Rectal smooth muscle tissue (tissue), 1 donor: ENCODE measurements around the gene ARHGAP9.
"Not testable (repeated sequence)": the region's sequence is repeated elsewhere in the genome, so short reads cannot be mapped to it uniquely, and the experiment has no call there.

Experiments used
- H3K27ac ChIP-seq: one replicate; pipeline ENCODE4 v1.7.0; 2013; ENCODE audit warnings: low read depth, low read length, inconsistent platforms
- H3K27me3 ChIP-seq: one replicate; pipeline ENCODE4 v1.7.0; 2013; ENCODE audit warnings: low read length; ENCODE audit not compliant: control insufficient read depth, insufficient read depth
- H3K36me3 ChIP-seq: one replicate; pipeline ENCODE4 v1.7.0; 2013; ENCODE audit warnings: low read length; ENCODE audit not compliant: control insufficient read depth, insufficient read depth
- H3K4me1 ChIP-seq: one replicate; pipeline ENCODE4 v1.7.0; 2013; ENCODE audit warnings: low read length; ENCODE audit not compliant: control insufficient read depth, insufficient read depth
- H3K4me3 ChIP-seq: one replicate; pipeline ENCODE4 v1.7.0; 2013; ENCODE audit warnings: low read length
- H3K9ac ChIP-seq: one replicate; pipeline ENCODE4 v1.7.0; 2013; ENCODE audit warnings: low read length

Gene ARHGAP9

GRCh38 chr12:57521525-57522010, 41.9 kb upstream of the ARHGAP9 start:
- Histone ChIP-seq H3K9ac (peak overlapping the region; percentile 82), H3K4me1 (peaks cover 45% of the 10 kb centered on the region), H3K27ac (peak overlapping the region; percentile 99), H3K4me3 (peak overlapping the region; percentile 63), H3K27me3 (no peaks in the 10 kb centered on the region), H3K36me3 (peaks cover 13% of the 10 kb centered on the region)

DNA sequence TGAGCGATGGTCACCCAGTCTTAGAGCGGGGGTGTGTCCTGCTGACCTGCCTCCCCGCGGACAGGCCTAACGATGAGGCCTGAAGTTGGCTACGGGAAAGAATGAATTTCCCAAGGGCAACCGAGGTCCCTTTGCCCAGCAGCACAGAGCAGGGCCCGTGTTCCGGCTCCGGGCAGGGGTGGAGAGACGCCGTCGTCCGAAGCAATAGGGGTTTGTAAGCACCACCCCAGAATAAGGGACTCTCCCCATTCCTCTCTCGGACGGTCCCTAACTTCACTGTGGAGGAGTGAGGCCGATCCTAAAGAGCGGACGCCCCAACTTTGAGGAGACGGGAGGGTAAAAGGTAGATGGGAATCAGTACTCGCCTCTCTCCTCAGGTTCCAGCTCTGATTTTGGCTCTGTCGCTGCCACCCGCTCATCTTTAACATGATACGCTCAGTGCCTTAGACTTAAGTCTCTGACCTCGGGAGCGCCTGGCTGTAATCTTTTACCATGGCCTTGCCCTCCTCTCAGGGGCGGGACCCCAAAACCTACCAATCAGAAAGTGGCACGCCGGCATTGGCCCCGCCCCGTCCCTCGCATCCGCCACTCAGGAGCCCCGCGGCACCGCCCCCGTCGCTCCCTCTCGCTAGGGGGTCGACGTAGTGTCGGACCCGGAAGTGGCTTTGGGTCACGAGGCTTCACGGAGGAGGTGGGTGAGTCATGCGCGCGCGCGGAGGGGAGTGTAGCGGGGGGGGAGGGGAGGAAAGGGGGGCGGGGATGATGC, 40.6 kb upstream of the ARHGAP9 start, which contains the start of gene DDIT3:
Gene DDIT3, minus strand, starts transcription at position 462 of the 766 bp plus-strand sequence. CDS start 3,108 bp downstream, outside the sequence.
- Histone ChIP-seq H3K9ac (peak within 1 kb of the TSS; percentile 98), H3K36me3 (peaks cover 22% of the 10 kb centered on the region), H3K4me3 (peak within 1 kb of the TSS; percentile 94), H3K27ac (peak within 1 kb of the TSS; percentile 99), H3K4me1 (peaks cover 45% of the 10 kb centered on the region), H3K27me3 (no peaks in the 10 kb centered on the region)

DNA sequence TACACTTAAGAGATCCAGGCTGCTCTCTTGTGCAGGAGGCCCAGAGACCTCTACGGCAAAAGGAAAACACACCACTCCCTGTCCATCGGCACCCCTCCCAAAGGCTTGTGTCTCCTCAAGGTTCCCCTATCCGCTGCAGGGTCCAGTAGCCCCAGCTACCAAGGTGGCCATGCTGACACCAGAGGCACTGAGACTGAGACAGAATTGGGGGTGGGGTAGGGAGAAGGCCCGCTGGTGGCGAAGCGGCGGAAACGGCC, 40.1 kb upstream of the ARHGAP9 start:
- H3K4me3 ChIP-seq: peak overlapping the region; percentile 94
- H3K27me3 ChIP-seq: no peaks in the 10 kb centered on the region
- H3K36me3 ChIP-seq: peaks cover 25% of the 10 kb centered on the region
- peak overlapping the region; percentile 97 for H3K27ac ChIP-seq
- H3K9ac ChIP-seq: peak overlapping the region; percentile 98
- H3K4me1 ChIP-seq: peaks cover 45% of the 10 kb centered on the region

- Histone ChIP-seq H3K4me3 (peak overlapping the region; percentile 94), H3K27ac (peak overlapping the region; percentile 97), H3K27me3 (no peaks in the 10 kb centered on the region), H3K9ac (peak overlapping the region; percentile 98), H3K4me1 (peaks cover 43% of the 10 kb centered on the region), H3K36me3 (peaks cover 29% of the 10 kb centered on the region)
Observed at GRCh38 chr12:57518920-57519795, 39.5 kb upstream of the ARHGAP9 start.

DNA sequence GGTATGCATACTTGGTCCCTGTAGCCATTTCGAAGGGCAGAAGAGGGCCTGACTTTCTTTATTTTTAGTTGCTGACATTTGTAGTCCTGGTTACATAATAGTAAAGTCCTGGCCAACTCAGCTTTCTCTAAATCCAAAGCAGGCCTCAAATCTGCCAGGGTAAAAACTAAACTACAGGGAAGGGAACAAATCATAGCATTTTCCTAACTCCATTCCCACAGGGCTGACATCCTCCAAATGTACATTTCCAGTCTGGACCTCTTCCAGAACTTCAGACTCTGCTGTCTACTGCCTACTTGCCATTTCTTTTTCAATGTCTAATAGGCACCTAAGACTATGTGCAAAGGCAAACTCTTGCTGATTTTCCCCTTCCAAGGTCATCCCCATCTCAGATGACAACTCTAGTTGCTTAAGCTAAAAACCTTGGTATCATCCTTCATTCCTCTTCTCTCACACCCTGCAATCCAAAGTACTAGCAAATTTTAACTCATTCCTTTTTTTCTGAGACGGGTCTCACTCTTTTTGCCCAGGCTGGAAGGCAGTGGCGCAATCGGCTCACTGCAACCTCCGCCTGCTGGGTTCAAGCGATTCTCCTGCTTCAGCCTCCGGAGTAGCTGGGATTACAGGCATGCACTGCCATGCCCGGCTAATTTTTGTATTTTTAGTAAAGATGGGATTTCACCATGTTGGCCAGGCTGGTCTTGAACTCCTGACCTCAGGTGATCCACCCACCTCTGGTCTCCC, 38.7 kb upstream of the ARHGAP9 start:
- Histone ChIP-seq H3K9ac (no peak overlapping the region), H3K36me3 (peaks cover 29% of the 10 kb centered on the region)

GRCh38 chr12:57517718-57518117, 38.1 kb upstream of the ARHGAP9 start:
- H3K4me1 ChIP-seq: peaks cover 35% of the 10 kb centered on the region
- H3K27ac ChIP-seq: peak overlapping the region; percentile 97
- peaks cover 32% of the 10 kb centered on the region for H3K36me3 ChIP-seq
- H3K9ac ChIP-seq, H3K27me3 ChIP-seq: not testable (repeated sequence)
- peak overlapping the region; percentile 94 for H3K4me3 ChIP-seq

More for the DNA sequence above, 38.7 kb upstream of the ARHGAP9 start:
- no peaks in the 10 kb centered on the region for H3K27me3 ChIP-seq
- peak overlapping the region; percentile 97 for H3K27ac ChIP-seq
- peak overlapping the region; percentile 94 for H3K4me3 ChIP-seq
- H3K4me1 ChIP-seq: peaks cover 35% of the 10 kb centered on the region

DNA sequence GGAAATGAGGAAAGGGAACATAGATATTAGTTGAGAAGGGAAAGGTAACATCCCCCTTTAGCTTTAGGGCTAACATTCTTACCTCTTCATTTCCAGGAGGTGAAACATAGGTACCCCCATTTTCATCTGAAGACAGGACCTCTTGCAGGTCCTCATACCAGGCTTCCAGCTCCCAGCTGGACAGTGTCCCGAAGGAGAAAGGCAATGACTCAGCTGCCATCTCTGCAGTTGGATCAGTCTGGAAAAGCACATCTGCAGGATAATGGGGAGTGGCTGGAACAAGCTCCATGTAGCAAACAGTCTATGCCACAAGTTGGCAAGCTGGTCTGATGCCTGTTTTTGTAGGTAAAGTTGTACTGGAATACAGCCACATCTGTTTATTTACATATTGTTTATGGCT, 37.5 kb upstream of the ARHGAP9 start:
- Histone ChIP-seq H3K4me1 (peaks cover 35% of the 10 kb centered on the region), H3K4me3 (no peak overlapping the region), H3K9ac (no peak overlapping the region), H3K27ac (peak overlapping the region; percentile 46), H3K36me3 (peaks cover 37% of the 10 kb centered on the region), H3K27me3 (no peaks in the 10 kb centered on the region)

DNA sequence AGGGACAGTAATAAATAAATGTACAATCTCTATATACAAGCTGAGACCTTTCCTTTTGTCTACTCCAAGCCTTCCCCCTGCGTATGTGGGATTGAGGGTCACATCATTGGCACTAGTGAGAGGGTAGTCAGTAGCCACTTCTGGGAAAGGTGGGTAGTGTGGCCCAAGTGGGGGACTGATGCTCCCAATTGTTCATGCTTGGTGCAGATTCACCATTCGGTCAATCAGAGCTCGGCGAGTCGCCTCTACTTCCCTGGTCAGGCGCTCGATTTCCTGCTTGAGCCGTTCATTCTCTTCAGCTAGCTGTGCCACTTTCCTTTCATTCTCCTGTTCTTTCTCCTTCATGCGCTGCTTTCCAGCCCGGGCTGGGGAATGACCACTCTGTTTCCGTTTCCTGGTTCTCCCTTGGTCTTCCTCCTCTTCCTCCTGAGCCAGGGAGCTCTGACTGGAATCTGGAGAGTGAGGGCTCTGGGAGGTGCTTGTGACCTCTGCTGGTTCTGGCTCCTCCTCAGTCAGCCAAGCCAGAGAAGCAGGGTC, 37.0 kb upstream of the ARHGAP9 start:
- no peak overlapping the region for H3K4me3 ChIP-seq
- H3K9ac ChIP-seq: no peak overlapping the region
- H3K27me3 ChIP-seq: no peaks in the 10 kb centered on the region
- H3K36me3 ChIP-seq: peaks cover 42% of the 10 kb centered on the region
- peaks cover 30% of the 10 kb centered on the region for H3K4me1 ChIP-seq
- H3K27ac ChIP-seq: peak overlapping the region; percentile 46

DNA sequence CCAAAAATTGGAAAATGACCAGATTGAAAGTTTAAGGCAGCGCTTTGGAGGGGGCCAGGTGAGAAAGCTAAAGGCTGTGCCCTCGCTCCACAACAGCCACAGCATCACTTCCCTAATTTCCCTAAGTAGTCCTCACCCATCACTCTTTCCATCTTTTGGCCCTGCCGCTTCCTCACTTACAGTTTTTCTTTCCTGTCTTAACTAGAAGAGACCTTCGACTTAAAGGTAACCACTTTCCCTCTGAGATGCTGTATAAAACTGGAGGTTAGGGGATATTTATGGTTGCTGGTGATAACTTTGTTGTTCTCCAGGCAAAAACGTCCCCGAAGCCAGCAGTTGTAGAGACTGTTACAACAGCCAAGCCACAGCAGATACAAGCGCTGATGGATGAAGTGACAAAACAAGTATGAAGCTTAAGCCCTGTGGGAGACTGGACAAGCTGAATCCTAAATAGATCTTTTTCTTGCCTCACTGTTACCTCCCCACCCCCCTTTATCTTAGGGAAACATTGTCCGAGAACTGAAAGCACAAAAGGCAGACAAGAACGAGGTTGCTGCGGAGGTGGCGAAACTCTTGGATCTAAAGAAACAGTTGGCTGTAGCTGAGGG, 36.4 kb upstream of the ARHGAP9 start:
- H3K4me1 ChIP-seq: peaks cover 24% of the 10 kb centered on the region
- no peak overlapping the region for H3K9ac ChIP-seq
- no peak overlapping the region for H3K4me3 ChIP-seq
- H3K27me3 ChIP-seq: no peaks in the 10 kb centered on the region
- H3K27ac ChIP-seq: no peak overlapping the region
- H3K36me3 ChIP-seq: peaks cover 43% of the 10 kb centered on the region

DNA sequence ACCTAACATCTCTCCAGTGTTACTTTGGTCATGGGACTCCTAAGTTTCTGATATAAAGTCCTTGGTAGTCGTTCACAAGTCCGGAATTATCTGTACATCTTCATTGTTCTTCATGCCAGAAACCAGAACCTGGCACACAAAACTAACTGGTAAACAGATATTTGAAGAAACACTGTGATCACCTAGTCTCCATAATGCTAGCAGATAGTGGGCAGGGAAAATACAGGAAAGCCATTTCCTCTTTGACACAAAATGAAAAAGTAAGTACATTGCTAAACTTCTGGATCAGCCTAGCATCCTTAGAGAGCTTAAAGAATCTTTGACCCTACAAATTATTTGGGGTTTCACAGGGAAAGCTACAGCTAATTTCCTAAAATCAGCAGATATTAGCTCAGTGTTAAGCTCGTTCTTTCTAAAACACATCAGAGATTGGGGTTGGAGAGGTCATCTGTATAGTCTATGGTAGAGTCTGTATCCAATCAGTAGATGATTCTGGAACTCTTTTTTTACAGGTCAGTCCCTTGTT, 35.8 kb upstream of the ARHGAP9 start:
- Histone ChIP-seq H3K9ac (no peak overlapping the region), H3K4me3 (no peak overlapping the region), H3K27ac (no peak overlapping the region), H3K36me3 (peaks cover 45% of the 10 kb centered on the region), H3K4me1 (peaks cover 21% of the 10 kb centered on the region), H3K27me3 (no peaks in the 10 kb centered on the region)

- no peak overlapping the region for H3K4me3 ChIP-seq
- no peak overlapping the region for H3K27ac ChIP-seq
- H3K36me3 ChIP-seq: peaks cover 45% of the 10 kb centered on the region
- peaks cover 21% of the 10 kb centered on the region for H3K4me1 ChIP-seq
- no peaks in the 10 kb centered on the region for H3K27me3 ChIP-seq
- H3K9ac ChIP-seq: no peak overlapping the region
Observed at GRCh38 chr12:57514720-57515407, 35.2 kb upstream of the ARHGAP9 start.
